IMR-90 (cell line): ENCODE measurements around the gene OR6F1. TPM values are rescaled to one million over a fixed set of nuclear protein-coding genes. Genes with fewer than 3 reads are reported as not detected.

Source experiments
- ATAC-seq: fragments of 200-7000 bp; cut with Tn5 transposase; 2 replicates; pipeline ENCODE4 v1.9.1; 2020; ENCODE audit warnings: low read depth, mild to moderate bottlenecking, moderate library complexity
- BruUV-seq: library from RNA; stranded (reverse); fragments of 400-500 nt; replicated peaks from 2 replicates; lab custom pipeline; 2021; lab: Mats Ljungman, UMichigan
- CTCF ChIA-PET: fragments of 300-600 bp; formaldehyde crosslinking; extraction: SDS; loops from one replicate; lab custom pipeline; 2021; ENCODE audit warnings: antibody characterized with exemption; lab: Yijun Ruan, JAX
- POLR2A ChIA-PET: fragments of 300-600 bp; sonication (Branson Sonifier 250); formaldehyde crosslinking; loops from one replicate; lab custom pipeline; 2022; ENCODE audit warnings: antibody characterized with exemption; ENCODE audit not compliant: unreplicated experiment; lab: Charles Lee
- DNase-seq: peaks from one replicate; pipeline ENCODE4 v3.0.0; 2013
- H2AFZ ChIP-seq: replicated peaks from 2 replicates; pipeline ENCODE3; 2013; ENCODE audit warnings: low read length, mild to moderate bottlenecking; ENCODE audit not compliant: poor library complexity
- H2AK5ac ChIP-seq: 2 replicates; pipeline ENCODE4 v1.6.1; 2013; ENCODE audit warnings: low read depth, low read length, inconsistent platforms
- H2AK9ac ChIP-seq: replicated peaks from 2 replicates; pipeline ENCODE3; 2013; ENCODE audit warnings: mild to moderate bottlenecking, low read depth, low read length, moderate library complexity; ENCODE audit not compliant: poor library complexity
- H2BK120ac ChIP-seq: 2 replicates; pipeline ENCODE4 v1.6.1; 2013; ENCODE audit warnings: low read depth, low read length, inconsistent platforms
- H2BK15ac ChIP-seq: 3 replicates; pipeline ENCODE4 v1.6.1; 2013; ENCODE audit warnings: low read depth, low read length, inconsistent platforms
- H2BK20ac ChIP-seq: 2 replicates; pipeline ENCODE4 v1.6.1; 2013; ENCODE audit warnings: low read depth, mild to moderate bottlenecking, inconsistent platforms, low read length, moderate library complexity
- H2BK5ac ChIP-seq: 2 replicates; pipeline ENCODE4 v1.6.1; 2013; ENCODE audit warnings: mild to moderate bottlenecking, low read depth, low read length, inconsistent platforms; ENCODE audit not compliant: poor library complexity, severe bottlenecking
- H3K14ac ChIP-seq: replicated peaks from 2 replicates; pipeline ENCODE4 v1.6.1; 2013; ENCODE audit warnings: low read depth, low read length, inconsistent platforms
- H3K18ac ChIP-seq: 2 replicates; pipeline ENCODE4 v1.6.1; 2013; ENCODE audit warnings: low read depth, low read length, control low read depth
- H3K23ac ChIP-seq: 2 replicates; pipeline ENCODE4 v1.6.1; 2013; ENCODE audit warnings: low read depth, low read length, inconsistent platforms
- H3K27ac ChIP-seq: 2 replicates; pipeline ENCODE4 v1.5.1; 2013; ENCODE audit warnings: mild to moderate bottlenecking, control low read depth, low read length; ENCODE audit not compliant: insufficient read depth
- H3K27me3 ChIP-seq: 2 replicates; pipeline ENCODE4 v1.6.1; 2013; ENCODE audit warnings: low read length; ENCODE audit not compliant: control insufficient read depth, insufficient read depth
- H3K36me3 ChIP-seq: 2 replicates; pipeline ENCODE4 v1.6.1; 2013; ENCODE audit warnings: low read length, mixed read lengths; ENCODE audit not compliant: control insufficient read depth, insufficient read depth
- H3K4ac ChIP-seq: 2 replicates; pipeline ENCODE4 v1.6.1; 2013; ENCODE audit warnings: low read depth, low read length, inconsistent platforms
- H3K4me1 ChIP-seq: 2 replicates; pipeline ENCODE4 v1.6.1; 2013; ENCODE audit warnings: low read length, mixed read lengths; ENCODE audit not compliant: control insufficient read depth, insufficient read depth
- H3K4me2 ChIP-seq: 2 replicates; pipeline ENCODE4 v1.6.1; 2013; ENCODE audit warnings: low read depth, mild to moderate bottlenecking, control low read depth, low read length, moderate library complexity
- H3K4me3 ChIP-seq: 2 replicates; pipeline ENCODE4 v1.5.1; 2013; ENCODE audit warnings: low read depth, mild to moderate bottlenecking, control low read depth, low read length, moderate library complexity; ENCODE audit not compliant: insufficient read depth
- H3K56ac ChIP-seq: 2 replicates; pipeline ENCODE4 v1.6.1; 2013; ENCODE audit warnings: low read length, inconsistent platforms; ENCODE audit not compliant: insufficient read depth; ENCODE audit errors: extremely low read depth
- H3K79me1 ChIP-seq, 2 experiments: 2 replicates each; pipeline ENCODE4 v1.6.1; 2013; ENCODE audit warnings: low read length in 2 of 2, inconsistent platforms in 1 of 2, low read depth in 1 of 2
- H3K9ac ChIP-seq: 2 replicates; pipeline ENCODE4 v1.6.1; 2013; ENCODE audit warnings: low read depth, low read length, control low read depth
- H3K9me1 ChIP-seq: 2 replicates; pipeline ENCODE4 v1.6.1; 2013; ENCODE audit warnings: low read length, inconsistent platforms; ENCODE audit not compliant: insufficient read depth
- H3K9me3 ChIP-seq: 2 replicates; pipeline ENCODE4 v1.6.1; 2013; ENCODE audit warnings: low read length; ENCODE audit not compliant: control insufficient read depth, insufficient read depth
- H4K20me1 ChIP-seq: 2 replicates; pipeline ENCODE4 v1.6.1; 2013; ENCODE audit warnings: low read length, inconsistent platforms; ENCODE audit not compliant: insufficient read depth
- H4K5ac ChIP-seq: 2 replicates; pipeline ENCODE4 v1.6.1; 2013; ENCODE audit warnings: mild to moderate bottlenecking, low read depth, low read length, control low read depth
- H4K8ac ChIP-seq, 2 experiments: 2 replicates each; pipeline ENCODE4 v1.6.1; 2013; ENCODE audit warnings: low read depth in 2 of 2, low read length in 2 of 2, control low read depth in 1 of 2, inconsistent platforms in 1 of 2
- H4K91ac ChIP-seq: 2 replicates; pipeline ENCODE4 v1.6.1; 2013; ENCODE audit warnings: low read depth, low read length, inconsistent platforms; ENCODE audit not compliant: insufficient read depth
- BHLHE40 ChIP-seq: fragments of 150-350 bp; IDR thresholded peaks from 2 replicates; pipeline ENCODE4 v1.6.1; 2016; ENCODE audit warnings: mild to moderate bottlenecking, low read depth, low read length
- FOS ChIP-seq: fragments of 150-350 bp; IDR thresholded peaks from 2 replicates; pipeline ENCODE4 v1.6.1; 2016; ENCODE audit warnings: low read depth, low read length
- MAFK ChIP-seq: IDR thresholded peaks from 2 replicates; pipeline ENCODE4 v1.6.1; 2012; ENCODE audit warnings: low read depth, low read length, improper control_type of control experiment
- MAZ ChIP-seq: IDR thresholded peaks from 2 replicates; pipeline ENCODE4 v1.6.1; 2012; ENCODE audit warnings: low read depth, mild to moderate bottlenecking, low read length, improper control_type of control experiment, moderate library complexity, borderline replicate concordance
- RAD21 ChIP-seq: IDR thresholded peaks from 2 replicates; pipeline ENCODE4 v1.6.1; 2012; ENCODE audit warnings: low read length, improper control_type of control experiment
- RCOR1 ChIP-seq: IDR thresholded peaks from 2 replicates; pipeline ENCODE4 v1.6.1; 2012; ENCODE audit warnings: mild to moderate bottlenecking, low read length, improper control_type of control experiment; ENCODE audit not compliant: insufficient replicate concordance
- WGBS, 2 experiments: methylation state at CpG; one replicate each; pipeline versions ENCODE4 v1.1.5 to v1.1.7; 2013; ENCODE audit warnings: missing lambda C conversion rate in 2 of 2; ENCODE audit not compliant: insufficient read length in 1 of 2; ENCODE audit errors: extremely low coverage in 2 of 2; 5-methylcytosine and 5-hydroxymethylcytosine counted together
- dilution Hi-C: fragments of 300-500 bp; cut with HindIII; formaldehyde crosslinking; loops from one replicate; pipeline ENCODE4 v1.14.3; 2018; ENCODE audit warnings: low sequenced_read_pairs; ENCODE audit not compliant: unreplicated experiment
- in situ Hi-C: fragments of 300-500 bp; cut with MboI; formaldehyde crosslinking; loops from 3 replicates; pipeline ENCODE4 v1.14.3; 2019; ENCODE audit warnings: low sequenced_read_pairs, inconsistent platforms, mixed read lengths
- intact Hi-C: fragments of 100-400 bp; cut with micrococcal nuclease; formaldehyde crosslinking; loops from 2 replicates; pipeline ENCODE4 v1.10.0; 2022
- polyA plus RNA-seq, 3 experiments: library from polyadenylated mRNA; depleted of rRNA; stranded (reverse); fragments of >200 nt; gene quantifications; 2 replicates each; pipeline ENCODE4 v1.2.3, GENCODE V29; 2012; ENCODE audit warnings: low replicate concordance in 1 of 3
- total RNA-seq: library from RNA; depleted of rRNA; stranded (reverse); fragments of >200 nt; gene quantifications from 2 replicates; pipeline ENCODE4 v1.2.3, GENCODE V29; 2012
- TF ChIP-seq, protein P1 (sequence below): fragments of 150-350 bp; IDR thresholded peaks from 2 replicates; pipeline ENCODE4 v1.6.1; 2016; ENCODE audit warnings: low read depth, mild to moderate bottlenecking, low read length, moderate library complexity, borderline replicate concordance

The OR6F1 gene
- total and polyA plus RNA-seq, 2 of the 4 experiments (the other 2 are of a cell fraction) = not detected

DNA sequence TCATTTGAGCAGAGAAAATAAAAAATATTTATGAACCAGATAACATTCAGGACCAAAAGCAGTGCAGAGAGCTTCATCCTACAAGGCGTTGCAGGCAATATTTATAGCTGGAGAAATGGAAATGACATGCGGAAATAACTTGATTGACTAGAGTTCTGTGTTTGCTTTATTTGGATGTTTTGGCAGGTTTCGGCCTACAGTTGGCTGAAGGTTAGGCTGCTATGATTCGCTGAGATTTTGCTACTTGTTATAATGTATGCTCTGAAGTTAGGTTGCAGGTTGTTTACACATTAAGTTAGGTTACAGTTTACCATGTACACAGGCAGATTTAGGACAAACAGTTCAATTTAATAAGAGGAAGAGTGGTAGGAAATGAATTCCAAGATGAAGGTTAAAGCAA lies 36.3 kb downstream of the OR6F1 start:
- Histone ChIP-seq H3K9me3 (peaks cover 2% of the 10 kb centered on the region; the same call in 1 of the 2 replicates), H3K9ac (no peak overlapping the region), H3K4me3 (no peak overlapping the region), H2BK15ac (no peak overlapping the region), H4K91ac (no peak overlapping the region), H3K27ac (no peak overlapping the region), H3K79me1 (no peaks in the 10 kb centered on the region), H3K56ac (no peak overlapping the region), H3K14ac (no peak overlapping the region), H2AFZ (no peak overlapping the region), H2BK120ac (no peak overlapping the region), H4K5ac (no peak overlapping the region), H4K20me1 (no peaks in the 10 kb centered on the region), H2BK20ac (no peak overlapping the region), H3K23ac (no peak overlapping the region), H2BK5ac (no peak overlapping the region), H2AK5ac (no peak overlapping the region), H4K8ac (no peak overlapping the region), H3K18ac (no peak overlapping the region), H3K4ac (no peak overlapping the region), H3K4me2 (no peak overlapping the region), H3K36me3 (no peaks in the 10 kb centered on the region), H3K9me1 (no peaks in the 10 kb centered on the region), H3K4me1 (no peaks in the 10 kb centered on the region), H2AK9ac (no peak overlapping the region), H3K27me3 (no peaks in the 10 kb centered on the region)
- ATAC-seq (no peak), DNase-seq (no peak)
- TF ChIP-seq MAFK = no peak
- no peak for TF ChIP-seq FOS
- no peak for TF ChIP-seq MAZ
- TF ChIP-seq RAD21 = no peak
- TF ChIP-seq RCOR1 = no peak
- no peak for TF ChIP-seq BHLHE40
- TF ChIP-seq, protein P1, sequence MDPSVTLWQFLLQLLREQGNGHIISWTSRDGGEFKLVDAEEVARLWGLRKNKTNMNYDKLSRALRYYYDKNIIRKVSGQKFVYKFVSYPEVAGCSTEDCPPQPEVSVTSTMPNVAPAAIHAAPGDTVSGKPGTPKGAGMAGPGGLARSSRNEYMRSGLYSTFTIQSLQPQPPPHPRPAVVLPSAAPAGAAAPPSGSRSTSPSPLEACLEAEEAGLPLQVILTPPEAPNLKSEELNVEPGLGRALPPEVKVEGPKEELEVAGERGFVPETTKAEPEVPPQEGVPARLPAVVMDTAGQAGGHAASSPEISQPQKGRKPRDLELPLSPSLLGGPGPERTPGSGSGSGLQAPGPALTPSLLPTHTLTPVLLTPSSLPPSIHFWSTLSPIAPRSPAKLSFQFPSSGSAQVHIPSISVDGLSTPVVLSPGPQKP = no peak
- in situ Hi-C loops = no loop called here
- no TSS peak for BruUV-seq
- WGBS, 2 experiments = no CpG with 5 or more reads among the region's 4 CpGs
- dilution Hi-C loops = no loop called here
- POLR2A ChIA-PET = no interaction called here
- CTCF ChIA-PET = no interaction called here
- intact Hi-C loops = no loop called here
